GM21576 (cell line): Measurements from ENCODE around the gene YIPF4.
"Not testable (repeated sequence)": the region's sequence is repeated elsewhere in the genome, so short reads cannot be mapped to it uniquely, and the experiment has no call there.

ENCODE experiments used
- ATAC-seq: cut with Tn5 transposase; IDR thresholded peaks from one replicate; pipeline ENCODE4 v1.9.1; 2021; ENCODE audit warnings: mild to moderate bottlenecking, moderate library complexity; ENCODE audit not compliant: unreplicated experiment

YIPF4 gene

DNA sequence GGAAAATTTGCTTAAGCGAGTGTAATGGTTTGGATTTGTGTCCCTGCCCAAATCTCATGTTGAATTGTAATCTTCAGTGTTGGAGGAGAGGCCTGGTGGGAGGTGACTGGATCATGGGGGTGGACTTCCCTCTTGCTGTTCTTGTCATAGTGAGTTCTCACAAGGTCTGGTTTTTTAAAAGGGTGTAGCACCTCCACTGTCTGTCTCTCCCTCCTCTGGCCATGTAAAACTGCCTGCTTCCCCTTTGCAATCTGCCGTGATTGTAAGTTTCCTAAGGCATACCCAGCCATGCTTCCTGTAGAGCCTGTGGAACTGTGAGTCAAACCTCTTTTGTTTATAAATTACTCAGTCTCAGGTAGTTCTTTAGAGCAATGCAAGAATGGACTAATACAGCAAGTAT lies 6.6 kb downstream of the YIPF4 start:
- ATAC-seq, result no peak

DNA sequence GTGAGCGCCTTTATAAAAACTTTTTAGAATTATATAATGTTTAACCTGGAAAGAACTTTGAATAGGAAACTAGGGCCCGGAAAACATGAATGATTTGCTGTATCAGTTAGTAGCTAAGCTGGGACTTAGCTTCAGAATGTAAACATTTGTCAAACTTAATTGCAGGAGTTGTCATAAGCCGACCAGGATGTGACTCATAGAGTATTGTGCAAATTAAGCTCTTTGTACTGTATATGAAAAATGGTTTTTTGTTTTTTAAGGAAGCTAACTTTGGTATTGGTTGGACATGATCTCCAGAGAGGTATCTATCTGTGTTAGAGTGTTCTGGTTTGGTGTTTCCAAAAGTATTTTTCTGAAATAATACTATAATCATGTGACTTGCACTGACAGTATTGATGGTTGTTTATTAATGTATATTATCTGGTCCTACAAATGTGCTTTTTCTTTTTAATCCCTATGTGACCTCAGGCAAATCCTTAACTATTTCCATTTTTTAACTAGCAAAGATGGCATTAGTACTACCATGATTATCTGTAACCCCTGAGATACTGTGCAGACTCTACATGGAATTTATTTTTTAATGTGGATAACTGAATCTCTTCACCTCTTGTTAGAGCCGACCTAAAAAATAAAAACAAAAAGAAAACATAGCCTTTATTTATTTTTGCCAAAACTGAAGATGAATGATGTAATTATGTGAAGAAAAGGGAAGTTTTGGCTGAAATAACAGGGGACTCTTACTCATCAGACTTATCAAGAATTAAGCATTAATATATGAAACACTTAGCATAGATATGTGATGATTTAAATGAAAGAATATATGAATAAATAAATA lies 11.7 kb downstream of the YIPF4 start:
- no peak for ATAC-seq

DNA sequence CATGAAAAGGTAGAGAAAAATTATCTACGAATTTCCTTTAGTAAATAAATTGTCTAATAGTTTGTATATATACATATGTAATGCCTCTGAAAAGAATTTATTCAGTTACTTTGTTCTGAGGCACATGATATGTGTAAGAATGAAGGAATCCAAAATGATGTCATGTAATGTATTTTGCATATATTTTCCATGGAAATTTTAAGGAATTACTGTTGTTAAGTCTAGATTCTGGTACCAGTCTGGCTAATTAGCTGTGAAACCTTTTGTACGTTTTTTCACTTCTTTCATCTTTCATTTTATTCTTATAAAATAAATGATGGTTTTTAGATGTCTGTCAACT lies 12.3 kb downstream of the YIPF4 start:
- ATAC-seq, result no peak

DNA sequence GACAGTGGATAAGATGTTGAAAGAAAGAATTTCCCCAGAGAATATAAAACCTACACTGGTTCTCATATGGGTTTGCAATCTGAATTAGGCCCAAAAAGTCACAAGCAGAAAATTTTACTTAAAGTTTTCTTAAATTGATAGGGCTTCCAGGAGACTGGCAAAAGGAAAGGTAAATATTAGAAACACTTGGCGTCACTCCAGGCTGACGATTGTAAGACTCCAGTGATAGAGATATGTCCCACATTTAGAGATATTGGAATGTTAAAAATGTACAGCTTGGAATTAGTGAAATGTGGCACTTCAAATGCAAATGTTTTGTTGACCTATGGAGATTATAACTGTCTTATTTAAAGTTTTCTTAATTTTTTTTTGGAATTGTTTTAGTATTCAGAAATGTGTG lies 14.0 kb downstream of the YIPF4 start:
- ATAC-seq, result no peak

DNA sequence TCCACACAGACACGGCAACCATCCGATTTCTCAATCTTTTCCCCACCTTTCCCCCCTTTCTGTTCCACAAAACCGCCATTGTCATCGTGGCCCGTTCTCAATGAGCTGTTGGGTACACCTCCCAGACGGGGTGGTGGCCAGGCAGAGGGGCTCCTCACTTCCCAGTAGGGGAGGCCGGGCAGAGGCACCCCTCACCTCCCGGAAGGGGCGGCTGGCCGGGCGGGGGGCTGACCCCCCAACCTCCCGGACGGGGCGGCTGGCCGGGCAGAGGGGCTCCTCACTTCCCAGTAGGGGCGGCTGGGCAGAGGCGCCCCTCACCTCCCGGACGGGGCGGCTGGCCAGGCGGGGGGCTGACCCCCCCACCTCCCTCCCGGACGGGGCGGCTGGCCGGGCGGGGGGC lies 15.8 kb downstream of the YIPF4 start:
- not testable (repeated sequence) for ATAC-seq

DNA sequence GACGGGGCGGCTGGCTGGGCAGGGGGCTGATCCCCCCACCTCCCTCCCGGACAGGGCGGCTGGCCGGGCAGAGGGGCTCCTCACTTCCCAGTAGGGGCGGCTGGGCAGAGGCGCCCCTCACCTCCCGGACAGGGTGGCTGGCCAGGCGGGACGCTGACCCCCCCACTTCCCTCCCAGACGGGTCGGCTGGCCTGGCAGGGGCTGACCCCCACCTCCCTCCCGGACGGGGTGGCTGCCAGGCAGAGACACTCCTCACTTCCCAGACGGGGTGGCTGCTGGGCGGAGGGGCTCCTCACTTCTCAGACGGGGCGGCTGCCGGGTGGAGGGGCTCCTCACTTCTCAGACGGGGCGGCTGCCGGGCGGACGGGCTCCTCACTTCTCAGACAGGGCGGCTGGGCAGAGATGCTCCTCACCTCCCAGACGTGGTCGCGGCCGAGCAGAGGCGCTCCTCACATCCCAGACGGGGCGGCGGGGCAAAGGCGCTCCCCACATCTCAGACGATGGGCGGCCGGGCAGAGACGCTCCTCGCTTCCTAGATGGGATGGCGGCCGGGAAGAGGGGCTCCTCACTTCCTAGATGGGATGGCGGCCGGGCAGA lies 16.4 kb downstream of the YIPF4 start:
- ATAC-seq, result not testable (repeated sequence)

DNA sequence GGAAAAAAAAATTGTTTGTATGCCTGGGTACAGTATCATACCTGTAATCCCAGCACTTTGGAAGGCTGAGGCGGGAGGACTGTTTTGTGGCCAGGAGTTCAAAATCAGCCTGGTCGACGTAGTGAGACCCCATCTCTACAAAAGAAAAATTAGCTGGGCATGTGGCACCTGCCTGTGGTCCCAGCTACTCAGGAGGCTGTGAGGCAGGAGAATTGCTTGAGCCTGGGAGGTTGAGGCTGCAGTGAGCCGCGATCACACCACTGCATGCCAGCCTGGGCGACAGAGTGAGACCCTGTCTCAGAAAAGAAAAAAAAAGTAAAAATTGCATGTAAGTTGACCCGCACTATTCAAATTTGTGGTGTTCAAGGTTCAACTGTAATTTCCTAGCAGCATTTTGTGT lies 32.9 kb downstream of the YIPF4 start:
- no peak for ATAC-seq

DNA sequence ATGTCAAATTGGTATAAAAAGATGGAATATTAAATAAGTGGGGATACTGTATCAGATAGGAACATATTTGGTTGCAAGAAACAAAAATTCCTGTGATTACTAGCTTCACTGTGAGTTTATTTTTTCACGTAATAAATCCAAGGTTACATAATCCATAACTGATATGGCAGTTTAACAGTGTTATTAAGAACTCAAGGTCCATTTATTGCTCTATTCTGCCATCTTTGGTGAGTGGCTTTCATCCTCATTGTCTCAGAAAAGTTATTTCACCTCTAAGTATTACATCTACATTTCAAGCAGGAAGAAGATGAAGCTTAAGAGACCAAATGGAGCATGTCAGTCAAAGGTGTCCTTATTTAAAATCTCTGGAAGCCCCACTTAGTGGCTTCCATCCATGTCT lies 37.2 kb downstream of the YIPF4 start:
- no peak for ATAC-seq

DNA sequence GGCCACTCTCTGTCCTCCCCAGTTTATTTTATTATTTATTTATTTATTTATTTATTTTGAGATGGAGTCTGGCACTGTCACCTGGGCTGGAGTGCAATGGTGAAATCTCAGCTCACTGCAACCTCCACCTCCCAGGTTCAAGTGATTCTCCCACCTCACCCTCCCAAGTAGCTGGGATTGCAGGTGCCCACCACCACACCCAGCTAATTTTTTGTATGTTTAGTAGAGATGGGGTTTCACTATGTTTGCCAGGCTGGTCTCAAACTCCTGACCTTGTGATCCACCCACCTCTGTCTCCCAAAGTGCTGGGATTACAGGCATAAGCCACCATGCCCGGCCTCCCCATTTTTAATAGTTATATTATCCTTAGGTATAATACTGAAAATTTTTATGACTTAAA lies 51.0 kb downstream of the YIPF4 start:
- ATAC-seq, result not testable (repeated sequence)

DNA sequence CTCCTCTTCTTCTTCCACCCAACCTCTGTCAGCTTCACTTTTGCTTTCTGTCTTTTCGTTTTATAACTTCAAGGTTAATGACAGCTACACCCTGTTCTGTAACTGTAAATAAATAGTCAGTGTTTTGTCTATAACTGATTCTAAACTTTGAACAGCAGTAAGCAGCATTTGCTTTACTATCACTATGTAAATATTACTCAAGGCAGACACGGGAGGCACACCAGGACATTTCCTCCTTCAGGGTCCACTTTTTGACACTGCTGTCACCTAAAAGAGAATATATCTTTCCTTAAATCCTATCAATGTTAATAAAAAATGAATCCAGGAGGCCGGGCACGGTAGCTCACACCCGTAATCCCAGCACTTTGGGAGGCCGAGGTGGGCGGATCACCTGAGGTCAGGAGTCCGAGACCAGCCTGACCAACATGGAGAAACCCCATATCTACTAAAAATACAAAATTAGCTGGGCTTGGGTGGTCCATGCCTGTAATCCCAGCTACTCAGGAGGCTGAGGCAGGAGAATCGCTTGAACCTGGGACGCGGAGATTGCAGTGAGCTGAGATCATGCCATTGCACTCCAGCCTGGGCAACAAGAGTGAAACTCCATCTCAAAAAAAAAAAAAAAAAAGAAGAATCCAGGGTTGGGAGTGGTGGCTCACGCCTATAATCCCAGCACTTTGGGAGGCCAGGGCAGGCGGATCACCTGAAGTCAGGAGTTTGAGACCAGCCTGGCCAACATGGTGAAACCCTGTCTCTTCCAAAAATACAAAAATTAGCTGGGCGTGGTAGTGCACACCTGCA lies 51.7 kb downstream of the YIPF4 start:
- ATAC-seq, result not testable (repeated sequence)

DNA sequence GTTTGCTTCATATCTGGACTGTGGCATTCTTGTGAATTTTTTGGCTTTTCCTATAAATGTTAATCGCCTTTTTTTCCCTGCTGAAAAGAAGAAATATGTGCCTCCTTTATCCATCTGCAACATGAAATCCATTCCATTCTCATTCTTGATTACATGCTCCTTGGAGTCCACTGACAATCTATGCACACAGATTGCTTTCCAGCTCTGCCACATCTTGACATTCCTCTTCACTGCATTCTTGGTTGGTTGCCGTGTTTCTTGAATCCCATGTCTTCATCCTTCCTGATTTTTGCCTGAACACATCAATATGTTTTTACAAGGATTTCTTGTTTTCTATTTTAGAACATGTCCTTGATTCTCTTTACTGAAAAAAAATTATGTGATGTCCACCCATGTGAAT lies 52.4 kb downstream of the YIPF4 start:
- ATAC-seq, result no peak

DNA sequence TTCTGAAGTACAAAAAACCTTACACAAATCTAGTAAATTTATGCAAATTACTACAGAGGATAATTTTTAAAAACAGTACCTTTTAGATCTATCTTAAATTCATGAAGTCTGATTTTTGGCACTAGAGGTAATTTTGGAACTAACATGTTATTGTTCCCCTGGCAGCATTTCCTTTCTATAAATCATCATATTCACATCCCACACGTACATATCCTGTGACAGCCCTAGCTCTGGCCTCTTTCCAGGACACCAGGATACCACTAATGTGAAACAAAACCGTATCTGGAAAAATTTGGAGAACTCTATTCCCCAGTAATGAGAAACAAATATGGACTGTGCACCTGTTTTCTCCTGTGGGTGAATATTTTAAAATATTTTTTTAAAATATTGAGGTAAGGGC lies 65.1 kb downstream of the YIPF4 start:
- no peak for ATAC-seq

DNA sequence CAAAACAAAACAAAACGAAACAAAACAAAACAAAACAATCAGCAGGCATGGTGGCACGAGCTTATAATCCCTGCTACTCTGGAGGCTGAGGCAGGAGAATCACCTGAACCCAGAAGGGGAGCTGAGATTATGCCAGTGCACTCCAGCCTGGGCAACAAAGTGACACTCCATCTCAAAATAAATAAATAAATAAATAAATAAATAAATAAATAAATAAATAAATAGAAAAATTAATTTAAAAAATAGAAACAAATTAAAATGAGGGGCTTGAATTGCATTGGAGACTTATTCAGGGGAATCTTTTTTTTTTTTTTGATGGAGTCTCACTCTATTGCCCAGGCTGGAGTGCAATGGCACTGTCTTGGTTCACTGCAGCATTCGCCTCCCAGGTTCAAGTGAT lies 73.1 kb downstream of the YIPF4 start:
- not testable (repeated sequence) for ATAC-seq

DNA sequence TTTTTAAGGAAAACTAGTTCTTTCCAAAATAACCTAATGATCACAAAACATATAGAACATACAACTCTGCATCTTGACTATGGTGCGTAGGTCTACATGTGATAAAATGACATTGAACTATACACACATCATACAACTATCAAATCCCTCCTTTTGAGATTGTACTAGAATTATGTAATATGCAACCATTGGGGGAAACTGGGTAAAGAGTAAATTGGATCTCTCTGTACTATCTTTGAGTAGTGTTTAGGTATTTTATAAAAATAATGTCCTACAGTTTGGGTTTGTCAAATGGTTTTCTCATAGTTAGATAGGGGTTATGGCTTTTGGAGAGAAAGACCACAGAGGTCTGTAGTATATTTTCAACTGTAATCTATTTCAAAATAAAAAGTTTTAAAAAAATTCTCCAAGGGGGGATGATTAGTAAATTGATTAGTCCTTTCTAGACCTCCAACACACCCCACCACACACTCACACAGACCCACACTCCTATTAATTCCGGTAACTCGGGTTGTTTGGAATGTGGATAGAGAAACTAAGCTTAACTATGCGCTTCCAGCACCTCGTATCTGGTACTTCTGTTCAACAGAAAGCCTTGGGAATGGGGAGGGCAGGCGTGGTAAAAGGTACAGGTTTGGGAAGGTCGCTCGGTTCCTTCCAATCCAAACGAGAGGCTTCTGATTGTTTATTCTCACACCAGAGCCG lies 78.4 kb downstream of the YIPF4 start:
- ATAC-seq, result no peak

DNA sequence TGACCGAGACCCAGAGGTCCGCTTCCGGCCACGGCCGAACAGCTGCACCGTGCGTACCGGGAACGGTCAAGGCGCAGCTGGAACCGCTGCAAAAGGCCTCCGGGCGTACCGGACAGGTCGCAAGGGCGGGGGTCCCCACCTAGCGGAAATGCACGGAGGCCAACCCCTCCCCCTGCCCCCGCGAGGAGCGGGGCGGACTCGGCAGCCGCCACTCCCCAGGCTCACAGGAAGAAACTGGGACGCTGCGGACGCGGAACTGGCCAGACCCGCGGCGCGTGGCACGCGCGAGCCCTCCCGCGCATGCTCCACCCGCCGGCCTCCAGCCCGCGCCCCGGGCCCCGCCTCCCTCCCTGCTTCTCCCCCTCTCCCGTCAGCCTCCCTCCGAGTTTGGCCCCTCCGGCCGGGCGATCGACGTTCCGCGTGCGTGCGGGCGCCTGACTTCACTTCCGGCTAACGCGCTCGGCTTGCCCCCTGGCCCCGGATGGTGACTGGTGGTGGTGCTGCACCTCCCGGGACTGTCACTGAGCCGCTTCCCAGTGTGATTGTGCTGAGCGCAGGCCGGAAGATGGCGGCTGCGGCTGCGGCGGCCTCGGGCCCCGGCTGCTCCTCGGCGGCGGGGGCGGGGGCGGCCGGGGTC lies 79.1 kb downstream of the YIPF4 start, which contains the start of gene BIRC6:
Gene BIRC6 (plus strand): TSS at position 343 of the 637 bp plus-strand sequence. CDS start 139 bp downstream, at position 482.
- ATAC-seq, result peak; percentile 80

DNA sequence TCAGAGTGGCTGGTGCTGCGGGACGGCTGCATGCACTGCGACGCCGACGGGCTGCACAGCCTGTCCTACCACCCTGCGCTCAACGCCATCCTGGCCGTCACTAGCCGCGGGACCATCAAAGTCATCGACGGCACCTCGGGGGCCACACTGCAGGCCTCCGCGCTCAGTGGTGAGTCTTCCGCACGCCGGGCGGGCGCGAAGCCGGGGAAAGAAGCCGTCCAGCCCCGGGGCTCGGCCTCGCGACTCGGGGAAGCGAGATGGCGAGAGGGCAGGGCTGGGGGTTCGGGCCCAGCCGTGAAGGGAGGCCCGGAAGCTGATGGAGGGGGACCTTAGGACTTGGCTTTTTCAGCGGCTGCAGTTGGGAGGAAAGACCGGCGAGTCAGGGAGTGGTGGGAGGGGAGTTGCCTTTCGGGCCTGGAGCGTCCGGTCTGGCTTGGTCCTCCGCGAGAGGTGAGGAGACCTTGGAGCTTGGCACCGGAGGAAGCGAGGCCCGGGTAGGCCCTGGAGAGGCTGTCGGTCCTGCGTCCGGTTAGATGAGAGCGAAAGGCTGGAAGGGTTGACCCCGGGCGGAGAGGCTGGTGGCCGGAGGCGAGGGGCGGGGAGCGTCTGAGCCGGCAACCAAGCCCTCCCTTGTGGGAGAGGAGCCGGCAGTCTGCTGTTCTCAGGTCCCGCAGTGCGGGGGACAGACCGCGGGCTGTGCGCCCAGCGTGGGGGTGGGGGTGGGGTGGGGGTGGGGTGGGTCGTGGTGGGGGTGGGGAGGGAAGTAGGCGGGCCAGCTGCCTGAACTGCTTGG lies 79.8 kb downstream of the YIPF4 start:
- peak; percentile 11 for ATAC-seq

DNA sequence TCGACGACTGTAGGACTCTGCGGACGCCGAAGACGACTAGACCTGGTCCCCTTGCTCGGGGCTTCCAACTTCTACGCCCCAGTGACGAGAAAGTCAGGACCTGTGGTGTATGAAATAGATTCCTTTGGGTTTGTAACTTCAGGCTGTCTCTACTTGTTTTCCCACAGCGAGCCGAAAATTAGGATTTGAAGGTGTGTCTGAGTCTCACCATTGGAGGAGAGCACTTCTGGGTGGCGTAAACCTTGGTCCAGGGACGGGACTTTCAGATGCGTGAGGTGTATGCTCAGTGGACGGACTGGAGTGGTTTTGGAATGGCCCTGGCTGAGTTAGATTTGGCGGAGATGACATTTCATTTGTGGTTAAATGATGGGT lies 80.4 kb downstream of the YIPF4 start:
- ATAC-seq, result no peak

DNA sequence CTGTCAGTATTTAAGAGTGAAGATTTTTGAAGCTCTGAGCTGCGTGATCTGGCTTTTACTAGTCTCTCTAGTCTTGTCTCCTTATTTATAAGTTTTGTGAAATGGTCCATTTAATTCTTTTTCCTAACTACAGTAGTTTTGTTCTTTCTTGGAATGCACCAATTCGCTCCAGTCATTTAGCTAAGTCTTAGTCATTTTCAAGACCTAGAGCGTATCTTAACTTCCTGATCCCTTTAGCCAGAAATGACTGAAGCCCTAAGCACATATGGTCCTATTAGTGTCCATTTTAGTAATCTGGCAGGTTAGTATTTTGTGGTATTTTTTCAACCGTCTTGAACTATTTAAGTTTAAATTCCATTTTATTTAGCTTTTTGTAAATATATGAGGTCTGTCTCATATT lies 82.7 kb downstream of the YIPF4 start:
- no peak for ATAC-seq

DNA sequence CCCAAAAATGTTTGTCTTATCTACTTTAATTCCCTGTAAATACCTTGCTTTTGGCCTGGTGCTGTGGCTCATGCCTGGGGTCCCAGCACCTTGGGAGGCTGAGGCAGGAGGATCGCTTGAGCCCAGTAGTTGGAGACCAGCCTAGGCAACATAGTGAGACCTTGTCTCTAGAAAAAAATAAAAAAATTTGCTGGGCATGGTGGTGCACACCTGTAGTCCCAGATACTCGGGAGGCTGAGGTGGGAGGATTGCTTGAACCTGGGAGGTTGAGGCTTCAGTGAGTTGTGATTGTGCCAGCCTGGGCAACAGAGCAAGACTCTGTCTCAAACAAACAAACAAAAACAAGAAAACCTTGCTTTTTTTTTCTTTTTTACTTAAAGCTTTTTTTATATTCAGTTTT lies 85.3 kb downstream of the YIPF4 start:
- ATAC-seq, result not testable (repeated sequence)

DNA sequence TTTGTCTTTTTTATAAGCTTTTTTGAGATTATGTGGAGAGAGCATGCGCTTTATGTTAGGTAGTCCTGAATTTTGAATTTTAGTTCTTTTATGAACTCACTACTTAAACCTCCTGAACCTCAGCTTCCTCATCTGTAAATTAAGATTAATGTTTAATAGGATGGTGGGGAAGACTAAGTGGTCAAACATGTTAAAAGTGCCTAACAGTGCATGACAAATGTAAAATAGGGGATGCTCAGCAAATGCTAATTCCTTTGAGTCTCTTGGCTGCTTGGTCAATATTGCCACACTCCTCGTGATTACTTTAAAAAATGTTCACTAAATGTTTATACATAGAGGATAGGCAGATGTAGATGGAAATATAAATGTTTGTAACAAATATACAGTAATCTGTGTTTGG lies 85.9 kb downstream of the YIPF4 start:
- ATAC-seq, result no peak
